NCI-H1092 (cell line): ENCODE measurements around the gene PCSK2.
"Not testable (repeated sequence)": the region's sequence is repeated elsewhere in the genome, so short reads cannot be mapped to it uniquely, and the experiment has no call there.

Experiments used
- DNase-seq: peaks from one replicate; lab custom pipeline; 2025; lab: John Stamatoyannopoulos, UW

PCSK2 gene, protein sequence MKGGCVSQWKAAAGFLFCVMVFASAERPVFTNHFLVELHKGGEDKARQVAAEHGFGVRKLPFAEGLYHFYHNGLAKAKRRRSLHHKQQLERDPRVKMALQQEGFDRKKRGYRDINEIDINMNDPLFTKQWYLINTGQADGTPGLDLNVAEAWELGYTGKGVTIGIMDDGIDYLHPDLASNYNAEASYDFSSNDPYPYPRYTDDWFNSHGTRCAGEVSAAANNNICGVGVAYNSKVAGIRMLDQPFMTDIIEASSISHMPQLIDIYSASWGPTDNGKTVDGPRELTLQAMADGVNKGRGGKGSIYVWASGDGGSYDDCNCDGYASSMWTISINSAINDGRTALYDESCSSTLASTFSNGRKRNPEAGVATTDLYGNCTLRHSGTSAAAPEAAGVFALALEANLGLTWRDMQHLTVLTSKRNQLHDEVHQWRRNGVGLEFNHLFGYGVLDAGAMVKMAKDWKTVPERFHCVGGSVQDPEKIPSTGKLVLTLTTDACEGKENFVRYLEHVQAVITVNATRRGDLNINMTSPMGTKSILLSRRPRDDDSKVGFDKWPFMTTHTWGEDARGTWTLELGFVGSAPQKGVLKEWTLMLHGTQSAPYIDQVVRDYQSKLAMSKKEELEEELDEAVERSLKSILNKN

GRCh38 chr20:17226410-17227218 is at the start of gene PCSK2:
Gene PCSK2, plus strand, starts transcription at chr20:17227040. Its CDS starts 266 bp downstream, at chr20:17227306.
- DNase-seq = peak; percentile 97

- DNase-seq = no peak
Measured at GRCh38 chr20:17177341-17177740, 49.5 kb upstream of the PCSK2 start.

DNA sequence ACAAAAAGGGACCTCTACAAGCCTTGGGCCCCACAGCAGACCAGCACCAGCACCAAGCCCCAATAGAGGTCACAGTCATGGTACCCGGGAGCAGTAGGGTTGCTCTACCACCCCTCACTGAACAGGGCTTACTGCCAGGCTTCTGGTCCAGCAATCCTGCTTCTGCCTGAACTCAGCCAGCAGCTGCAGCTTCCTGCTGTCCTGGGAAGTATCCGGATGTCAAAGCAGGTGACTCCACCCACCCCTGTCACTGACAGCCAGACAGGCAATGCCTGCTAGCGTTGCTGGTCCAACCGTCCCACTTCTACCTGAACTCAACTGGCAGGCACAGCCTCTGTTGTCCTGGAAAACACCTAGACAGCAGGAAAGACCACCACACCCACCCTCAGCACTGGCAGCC is 47.0 kb upstream of the PCSK2 start:
- no peak for DNase-seq

DNA sequence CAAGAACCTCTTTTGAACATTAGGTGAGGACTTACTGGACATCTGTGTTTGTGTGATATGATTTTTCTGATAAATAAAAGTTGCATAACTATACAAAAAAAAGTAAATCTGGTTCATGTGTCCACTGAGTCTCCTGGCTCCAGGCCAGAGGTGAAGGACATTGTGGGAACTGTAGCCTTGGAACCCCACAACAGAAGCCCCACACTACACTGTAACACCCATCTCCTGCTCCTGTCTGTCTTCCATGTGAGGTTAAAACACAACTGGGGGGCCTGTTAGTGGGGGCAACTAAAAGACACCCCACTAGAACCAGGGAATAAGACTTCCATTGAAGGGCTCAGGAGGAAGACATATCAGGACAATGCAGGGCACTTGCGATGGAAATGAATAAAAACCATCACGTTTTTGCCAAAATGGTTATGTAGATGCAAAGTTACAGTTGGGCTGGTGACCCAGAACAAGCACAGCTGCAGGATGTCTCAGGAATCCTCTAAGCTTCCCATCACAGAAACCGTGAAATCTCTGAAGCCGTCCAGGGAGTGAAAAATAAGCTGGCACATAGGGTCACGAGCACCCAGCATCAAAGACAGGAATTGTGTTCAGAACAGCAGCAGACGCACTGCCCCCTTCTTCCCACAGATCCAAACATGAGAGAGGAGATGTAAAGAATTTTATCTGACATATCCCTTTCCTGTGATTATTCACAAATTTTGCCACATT is 36.7 kb upstream of the PCSK2 start:
- no peak for DNase-seq

DNA sequence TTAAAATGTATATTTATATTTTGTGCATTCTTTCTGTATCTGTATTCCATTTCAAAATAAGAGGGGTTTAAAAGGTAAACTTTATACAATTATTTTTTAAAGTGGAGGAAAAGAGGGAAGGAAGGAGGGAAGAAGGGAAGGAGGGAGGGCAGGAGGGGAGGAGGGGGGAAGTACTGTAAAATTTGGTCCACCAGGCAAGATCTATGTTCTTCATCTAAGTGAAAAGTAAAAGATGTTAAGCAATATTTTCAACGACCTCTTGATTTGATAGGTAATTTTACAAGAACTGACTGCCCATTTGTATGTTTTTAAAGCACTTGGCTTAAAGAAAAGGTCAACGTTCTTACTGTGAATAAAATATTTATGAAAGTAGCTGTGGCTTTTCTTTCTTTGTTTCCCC is 29.8 kb upstream of the PCSK2 start:
- DNase-seq = no peak

GRCh38 chr20:17202030-17202429 is 24.8 kb upstream of the PCSK2 start:
- no peak for DNase-seq

DNA sequence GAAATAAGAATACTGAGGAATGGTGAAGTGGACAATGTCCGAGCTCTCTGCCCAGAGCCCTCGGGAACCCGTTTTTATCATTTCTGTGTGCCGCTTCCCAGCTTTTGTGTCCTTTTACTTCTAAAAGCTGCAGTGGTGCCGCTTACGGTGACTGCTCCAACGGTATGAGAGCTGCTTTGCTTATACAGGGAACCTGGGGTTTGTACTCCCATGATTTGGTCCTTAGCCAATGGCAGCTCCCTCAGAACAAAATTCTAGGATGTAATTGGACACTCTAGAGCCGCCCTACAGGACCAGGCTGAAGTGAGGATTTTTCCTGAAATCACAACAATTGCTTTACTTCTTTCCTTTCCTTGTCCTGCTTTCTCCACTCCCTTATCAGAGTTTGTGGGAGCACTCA is 24.2 kb upstream of the PCSK2 start:
- no peak for DNase-seq

DNA sequence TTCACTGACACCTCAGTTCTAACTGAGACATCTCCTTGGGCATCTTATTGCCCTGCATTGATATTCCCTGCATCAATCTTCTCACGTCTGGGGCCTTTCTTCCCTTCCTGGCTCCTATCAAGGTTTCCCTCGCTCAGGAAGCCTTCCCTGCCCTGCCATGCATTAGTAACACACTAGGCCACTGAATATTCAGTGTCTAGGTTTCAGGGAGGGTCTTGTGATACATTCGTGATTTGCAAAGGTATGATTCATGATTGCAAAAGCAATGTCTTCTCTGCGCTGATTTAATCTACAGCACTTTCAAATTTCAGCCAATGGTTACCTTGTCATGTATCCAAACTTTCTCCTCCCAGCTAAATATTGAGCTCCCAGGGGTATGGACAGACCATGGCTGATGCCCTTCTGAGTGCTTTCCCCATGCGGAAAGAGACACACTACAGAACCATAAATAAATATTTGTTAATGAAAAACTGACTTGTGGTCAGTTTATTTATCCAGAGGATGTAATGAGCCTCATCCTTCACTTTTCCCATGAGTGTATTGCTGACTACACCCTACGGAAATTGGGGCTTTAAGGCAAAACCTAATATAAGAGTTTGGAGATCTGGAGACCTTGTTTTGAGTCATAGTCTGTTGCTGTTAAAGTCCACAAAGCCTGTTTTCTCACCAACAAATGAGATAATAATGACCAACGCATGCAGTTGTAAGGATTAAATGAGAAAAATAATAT is 21.6 kb upstream of the PCSK2 start:
- no peak for DNase-seq

DNA sequence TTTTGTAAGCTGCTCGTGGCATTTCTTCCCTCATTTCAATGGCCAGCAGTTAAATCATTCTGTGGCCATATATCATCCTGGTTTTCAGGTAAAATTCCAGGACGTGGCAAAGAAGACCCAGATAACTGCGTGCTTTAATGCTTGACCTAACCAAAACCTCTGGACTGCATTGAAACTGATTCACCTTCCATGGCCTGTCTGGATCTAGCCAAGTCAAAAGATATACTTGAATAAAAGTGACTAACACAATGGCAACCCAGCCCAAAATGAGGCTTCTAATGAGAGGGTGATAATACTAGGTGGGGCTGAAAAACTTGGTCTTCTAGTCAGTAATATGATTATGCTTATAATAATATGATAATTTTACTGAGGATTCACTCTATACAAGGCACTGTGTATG is 16.5 kb upstream of the PCSK2 start:
- DNase-seq = no peak

DNA sequence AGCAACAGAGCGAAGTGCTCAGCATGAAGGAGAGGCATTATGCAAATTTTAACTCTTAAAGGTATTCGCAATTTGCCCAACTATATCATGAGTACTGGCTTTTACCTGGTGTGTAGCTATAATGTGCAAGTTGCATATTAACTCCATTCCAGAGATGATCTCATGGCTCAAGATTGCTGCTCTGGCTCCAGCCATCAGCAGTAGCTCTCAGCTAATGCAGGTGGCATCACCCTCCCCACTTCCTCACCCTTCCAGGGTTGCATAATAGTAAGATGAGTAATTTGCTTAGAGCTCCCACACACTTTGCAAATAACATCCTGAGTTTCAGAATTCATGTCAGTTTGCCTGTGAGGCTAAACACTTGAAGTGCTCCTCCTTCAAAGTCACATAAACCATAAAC is 15.9 kb upstream of the PCSK2 start:
- no peak for DNase-seq

- DNase-seq = no peak
Measured at GRCh38 chr20:17215167-17215566, 11.7 kb upstream of the PCSK2 start.

DNA sequence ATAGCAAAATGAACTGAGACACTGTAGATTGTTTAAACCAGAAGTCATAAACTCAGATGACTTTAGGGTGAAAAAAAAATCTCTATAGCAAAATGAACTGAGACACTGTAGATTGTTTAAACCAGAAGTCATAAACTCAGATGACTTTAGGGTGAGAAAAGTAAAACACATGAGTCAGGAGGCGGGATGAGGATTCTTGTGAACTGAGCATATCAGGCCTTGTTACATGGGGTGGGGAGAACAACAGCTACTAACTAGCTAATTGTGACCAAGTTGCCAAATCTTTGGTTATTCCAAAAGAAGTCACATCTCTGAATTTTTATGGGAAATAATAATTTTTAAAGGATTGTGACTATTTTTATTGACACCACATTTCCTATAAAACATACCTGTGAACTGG is 7.0 kb upstream of the PCSK2 start:
- not testable (repeated sequence) for DNase-seq

DNA sequence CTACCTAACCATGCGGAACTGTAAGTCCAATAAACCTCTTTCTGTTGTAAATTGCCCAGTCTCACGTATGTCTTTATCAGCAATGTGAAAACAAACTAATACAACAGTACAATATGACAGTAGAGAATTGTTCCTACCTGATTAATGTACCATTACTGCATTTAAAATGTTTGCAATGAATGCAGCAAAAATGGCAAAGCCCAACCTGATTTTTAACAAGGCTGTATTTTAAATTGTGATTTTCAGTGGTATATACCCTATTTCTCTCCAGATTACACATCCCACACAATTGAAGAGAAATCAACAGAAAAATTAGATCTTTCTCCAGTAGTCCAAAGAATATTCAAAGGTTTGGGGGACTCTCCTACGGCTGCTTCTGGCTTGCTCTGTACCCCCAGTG is 3.3 kb upstream of the PCSK2 start:
- no peak for DNase-seq

DNA sequence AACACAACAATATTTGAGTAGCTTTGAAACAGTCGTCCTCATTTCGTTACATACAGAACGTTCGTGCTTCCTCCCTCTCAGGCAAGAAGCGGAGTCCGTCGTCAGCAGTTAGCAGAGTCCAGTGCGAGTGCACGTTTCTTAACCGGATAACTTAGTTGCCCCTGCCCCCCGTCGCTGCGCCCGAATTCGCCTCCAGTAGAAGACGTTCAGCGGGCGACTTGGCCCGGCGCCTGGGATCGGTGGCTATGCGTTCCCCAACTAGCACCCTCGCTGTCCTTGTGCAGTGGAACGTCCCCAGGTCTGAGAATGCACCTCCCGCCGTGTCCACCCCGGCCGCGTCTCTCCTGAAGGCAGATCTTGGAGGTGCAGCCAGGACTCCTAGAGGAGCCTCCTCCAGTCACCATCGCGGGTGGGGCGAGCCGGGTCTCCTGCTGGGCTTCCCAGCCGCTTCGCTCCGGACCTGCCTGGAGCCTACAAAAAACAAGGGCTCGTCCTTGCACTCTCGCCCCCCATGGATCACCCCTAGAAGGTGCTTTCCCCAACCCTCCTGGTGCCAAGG is 910 bp upstream of the PCSK2 start:
- DNase-seq = peak; percentile 33

DNA sequence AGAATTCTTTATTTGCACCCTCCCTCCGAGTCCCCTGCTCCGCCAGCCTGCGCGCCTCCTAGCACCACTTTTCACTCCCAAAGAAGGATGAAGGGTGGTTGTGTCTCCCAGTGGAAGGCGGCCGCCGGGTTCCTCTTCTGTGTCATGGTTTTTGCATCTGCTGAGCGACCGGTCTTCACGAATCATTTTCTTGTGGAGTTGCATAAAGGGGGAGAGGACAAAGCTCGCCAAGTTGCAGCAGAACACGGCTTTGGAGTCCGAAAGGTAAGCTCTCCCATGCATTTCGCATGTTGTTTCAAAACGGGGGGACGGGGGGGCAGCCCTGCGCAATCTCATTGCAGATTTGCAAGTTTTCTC is 357 bp downstream of the PCSK2 start:
- DNase-seq = no peak

- peak; percentile 20 for DNase-seq
Measured at GRCh38 chr20:17227669-17228623, 1.1 kb downstream of the PCSK2 start.

- peak; percentile 45 for DNase-seq
Measured at GRCh38 chr20:17228624-17229061, 1.8 kb downstream of the PCSK2 start.

DNA sequence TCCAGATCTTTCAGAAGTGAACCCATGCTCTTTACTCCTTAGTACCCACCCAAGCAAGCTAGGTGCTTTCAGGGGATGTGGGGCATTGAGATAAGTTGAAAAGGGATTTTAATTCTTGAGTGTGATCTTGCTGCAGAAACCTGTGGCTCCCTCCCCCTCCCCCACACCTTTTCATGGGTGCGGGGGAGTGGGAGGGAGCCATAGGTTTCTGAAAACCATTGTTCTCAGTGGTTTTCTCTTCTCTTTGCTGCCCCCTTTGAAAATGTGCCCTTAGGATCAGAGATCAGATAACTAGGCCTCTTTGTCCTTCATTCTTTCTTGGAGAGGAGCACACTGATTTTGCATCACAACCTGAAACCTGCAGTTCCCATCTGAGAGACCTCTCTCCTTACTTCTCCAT is 2.4 kb downstream of the PCSK2 start:
- DNase-seq = no peak

- no peak for DNase-seq
Measured at GRCh38 chr20:17233626-17234025, 6.8 kb downstream of the PCSK2 start.

GRCh38 chr20:17236766-17237165 is 9.9 kb downstream of the PCSK2 start:
- DNase-seq = no peak
